Esophagus squamous epithelium (tissue), 4 donors: ENCODE measurements around the gene CLASP2.

Experiments used
- CTCF ChIP-seq, 6 experiments: fragments of 450-650 bp in 4 of 6; fragments of 200-600 bp in 2 of 6; sonication (generic) in 2 of 6; IDR thresholded peaks; one replicate each; pipeline ENCODE4 v1.5.1; 2016 to 2019; ENCODE audit warnings: antibody characterized with exemption in 6 of 6, mild to moderate bottlenecking in 4 of 6, moderate library complexity in 4 of 6
- POLR2A ChIP-seq, 4 donors: fragments of 450-650 bp; IDR thresholded peaks; one replicate each; pipeline ENCODE4 v1.6.1; 2017; ENCODE audit warnings: antibody characterized with exemption in 4 of 4, mild to moderate bottlenecking in 4 of 4, moderate library complexity in 3 of 4

- TF ChIP-seq CTCF (IDR thresholded peaks at IDR 0.05) (peak; percentile 22 to 61 (median 50)), POLR2A (IDR thresholded peaks at IDR 0.05) (no peak)
These were observed 81.8 kb downstream of the CLASP2 start for GRCh38 chr3:33636125-33636850.
